Activated naive CD4-positive, alpha-beta T cell treated with anti-CD3 and anti-CD28 coated beads for 36 hours (primary cell): ENCODE results near the gene CERT1. TPM values are rescaled to one million over a fixed set of nuclear protein-coding genes. Genes with fewer than 3 reads are reported as not detected.
"Not testable (repeated sequence)": the region's sequence is repeated elsewhere in the genome, so short reads cannot be mapped to it uniquely, and the experiment has no call there.

Source experiments
- CTCF ChIA-PET: fragments of 350-600 bp; sonication (Branson Sonifier 250); formaldehyde crosslinking; loops from one replicate; lab custom pipeline; 2021; ENCODE audit warnings: antibody characterized with exemption; lab: Charles Lee
- DNase-seq: peaks from one replicate; pipeline ENCODE4 v3.0.0-alpha.2; 2020
- H3K27ac Mint-ChIP-seq: one replicate; pipeline ENCODE4 v1.8.0; 2021; ENCODE audit warnings: mild to moderate bottlenecking, mixed read lengths
- H3K27me3 Mint-ChIP-seq: one replicate; pipeline ENCODE4 v1.8.0; 2021; ENCODE audit warnings: low read depth, mixed read lengths
- H3K36me3 Mint-ChIP-seq: one replicate; pipeline ENCODE4 v1.8.0; 2021; ENCODE audit warnings: low read depth, mixed read lengths
- H3K4me1 Mint-ChIP-seq: one replicate; pipeline ENCODE4 v1.8.0; 2021; ENCODE audit warnings: low read depth, mixed read lengths
- H3K4me3 Mint-ChIP-seq: one replicate; pipeline ENCODE4 v1.8.0; 2021; ENCODE audit warnings: mild to moderate bottlenecking, moderate library complexity, mixed read lengths
- H3K9me3 Mint-ChIP-seq: one replicate; pipeline ENCODE4 v1.8.0; 2021; ENCODE audit warnings: mixed read lengths
- intact Hi-C: fragments of 100-400 bp; cut with micrococcal nuclease; formaldehyde crosslinking; loops from one replicate; pipeline ENCODE4 v1.15.1; 2023
- total RNA-seq, 2 experiments: library from RNA; stranded (reverse); gene quantifications; one replicate each; pipeline ENCODE4 v1.2.3, GENCODE V29; 2021

Gene CERT1, protein sequence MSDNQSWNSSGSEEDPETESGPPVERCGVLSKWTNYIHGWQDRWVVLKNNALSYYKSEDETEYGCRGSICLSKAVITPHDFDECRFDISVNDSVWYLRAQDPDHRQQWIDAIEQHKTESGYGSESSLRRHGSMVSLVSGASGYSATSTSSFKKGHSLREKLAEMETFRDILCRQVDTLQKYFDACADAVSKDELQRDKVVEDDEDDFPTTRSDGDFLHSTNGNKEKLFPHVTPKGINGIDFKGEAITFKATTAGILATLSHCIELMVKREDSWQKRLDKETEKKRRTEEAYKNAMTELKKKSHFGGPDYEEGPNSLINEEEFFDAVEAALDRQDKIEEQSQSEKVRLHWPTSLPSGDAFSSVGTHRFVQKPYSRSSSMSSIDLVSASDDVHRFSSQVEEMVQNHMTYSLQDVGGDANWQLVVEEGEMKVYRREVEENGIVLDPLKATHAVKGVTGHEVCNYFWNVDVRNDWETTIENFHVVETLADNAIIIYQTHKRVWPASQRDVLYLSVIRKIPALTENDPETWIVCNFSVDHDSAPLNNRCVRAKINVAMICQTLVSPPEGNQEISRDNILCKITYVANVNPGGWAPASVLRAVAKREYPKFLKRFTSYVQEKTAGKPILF
- total RNA-seq = 10 to 100 TPM; 17.1 to 18.5 TPM

- peak within 1 kb of the TSS; percentile 96 for H3K4me3 Mint-ChIP-seq
- H3K27me3 Mint-ChIP-seq = no peaks in the 10 kb centered on the region
- H3K4me1 Mint-ChIP-seq = peaks cover 53% of the 10 kb centered on the region
- peak within 1 kb of the TSS; percentile 89 for H3K27ac Mint-ChIP-seq
- DNase-seq = peak; percentile 99
- H3K36me3 Mint-ChIP-seq = peaks cover 8% of the 10 kb centered on the region
- CTCF ChIA-PET = no interaction called here
- intact Hi-C loops = loop anchor here (1.0 to 10.0 kb wide), 16 partner anchors 13 to 1033 kb away; partner anchors contain the start of genes FAM169A, GFM2, HMGCR and NSA2
- H3K9me3 Mint-ChIP-seq = no peaks in the 10 kb centered on the region
Observed at GRCh38 chr5:75511435-75512382, at the start of gene CERT1, which contains the start of gene POLK. Gene CERT1, minus strand, starts transcription at chr5:75511629. Its CDS starts 422 bp downstream, at chr5:75511207. Gene POLK, plus strand, starts transcription at chr5:75511891.

GRCh38 chr5:75560655-75561054 is 49.2 kb upstream of the CERT1 start:
- H3K36me3 Mint-ChIP-seq = peaks cover 70% of the 10 kb centered on the region
- H3K27me3 Mint-ChIP-seq, H3K27ac Mint-ChIP-seq, DNase-seq, CTCF ChIA-PET, H3K4me3 Mint-ChIP-seq: not testable (repeated sequence)
- peaks cover 49% of the 10 kb centered on the region for H3K4me1 Mint-ChIP-seq
- H3K9me3 Mint-ChIP-seq = peaks cover 31% of the 10 kb centered on the region
- intact Hi-C loops = loop anchor here (10.0 kb wide), 1 partner anchor 984 kb away; no protein-coding TSS in a partner anchor

DNA sequence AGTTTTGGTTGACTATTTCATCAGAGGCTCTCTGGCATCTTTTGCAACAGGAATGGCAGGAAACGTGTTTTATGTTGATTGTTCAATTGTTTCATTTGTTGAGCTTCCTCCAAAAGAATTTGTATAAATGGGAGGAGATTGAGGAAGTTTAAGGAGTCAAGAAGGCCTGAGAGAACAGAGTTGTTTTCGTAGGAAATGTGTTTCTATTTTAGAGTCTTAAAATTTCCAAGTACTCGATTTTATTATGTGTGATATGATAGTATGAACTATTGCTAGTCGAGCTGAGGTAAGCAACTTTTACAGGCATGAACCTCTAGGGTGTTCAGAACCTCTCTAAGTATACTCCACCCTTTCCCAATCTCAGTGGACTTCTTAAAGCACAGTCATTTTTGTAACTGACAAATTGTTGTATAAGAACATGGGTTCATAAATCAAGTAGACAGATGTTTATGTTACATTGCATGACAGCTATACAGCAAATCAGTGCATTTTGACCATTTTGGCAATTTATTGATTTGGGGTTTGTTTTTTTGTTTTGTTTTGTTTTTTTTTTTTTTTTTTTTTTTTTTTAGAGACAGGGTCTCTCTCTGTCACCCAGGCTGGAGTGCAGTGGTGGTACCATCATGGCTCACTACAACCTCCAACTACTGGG is 47.7 kb upstream of the CERT1 start:
- peaks cover 26% of the 10 kb centered on the region for H3K9me3 Mint-ChIP-seq

GRCh38 chr5:75558221-75558620 is 46.8 kb upstream of the CERT1 start:
- Mint-ChIP-seq H3K36me3 (peaks cover 67% of the 10 kb centered on the region), H3K27ac (no peak overlapping the region), H3K4me3 (no peak overlapping the region), H3K9me3 (peaks cover 17% of the 10 kb centered on the region), H3K4me1 (peaks cover 31% of the 10 kb centered on the region), H3K27me3 (no peaks in the 10 kb centered on the region)
- intact Hi-C loops = no loop called here
- CTCF ChIA-PET = no interaction called here
- DNase-seq = no peak

More for the DNA sequence above, 47.7 kb upstream of the CERT1 start:
- Mint-ChIP-seq H3K4me1 (peaks cover 38% of the 10 kb centered on the region), H3K4me3 (no peak overlapping the region), H3K27me3 (no peaks in the 10 kb centered on the region), H3K36me3 (peaks cover 72% of the 10 kb centered on the region), H3K27ac (no peak overlapping the region)
- intact Hi-C loops = no loop called here
- DNase-seq = no peak
- CTCF ChIA-PET = no interaction called here

DNA sequence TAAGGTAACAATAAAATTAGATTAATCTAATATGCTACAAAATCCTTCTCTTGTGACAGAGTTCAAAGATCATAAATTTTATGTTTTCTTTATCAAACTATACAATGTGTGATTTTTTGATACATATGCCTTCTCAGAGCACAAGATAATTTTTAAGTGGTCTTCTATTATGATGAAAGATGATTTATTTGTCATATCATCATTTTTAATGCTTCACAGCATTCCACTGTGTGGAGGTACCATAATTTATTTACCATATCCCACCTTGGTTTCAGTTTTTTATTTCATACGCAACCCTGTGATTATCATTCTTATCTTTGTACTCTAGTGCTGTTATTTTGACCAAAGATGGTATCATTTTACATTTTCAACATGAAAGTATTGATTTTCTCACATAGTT is 41.9 kb upstream of the CERT1 start:
- Mint-ChIP-seq H3K4me3 (no peak overlapping the region), H3K27me3 (no peaks in the 10 kb centered on the region), H3K9me3 (no peaks in the 10 kb centered on the region), H3K27ac (no peak overlapping the region), H3K4me1 (peaks cover 15% of the 10 kb centered on the region), H3K36me3 (peaks cover 55% of the 10 kb centered on the region)
- no peak for DNase-seq
- intact Hi-C loops = no loop called here
- CTCF ChIA-PET = interaction anchor here (1.0 kb wide), 1 partner anchor 130 kb away, joined by 3 read pairs; no protein-coding TSS in a partner anchor

DNA sequence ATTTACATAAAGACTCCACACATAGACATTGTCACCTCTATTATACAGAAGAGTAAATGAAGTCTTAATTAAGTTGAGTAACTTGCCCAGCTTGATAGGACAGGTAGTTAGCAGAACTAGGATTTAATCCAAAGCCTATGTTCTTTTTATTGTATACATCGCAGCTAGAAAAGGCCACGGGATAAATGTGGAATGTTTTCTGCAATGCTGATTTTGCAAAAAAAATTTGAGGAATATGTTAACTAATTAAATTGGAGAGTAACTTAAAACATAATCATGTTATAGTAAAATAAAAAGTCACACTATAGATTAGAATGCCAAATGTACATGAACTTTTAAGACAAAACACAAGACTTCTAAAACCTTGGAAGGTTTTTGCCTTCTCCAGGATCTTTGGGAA is 41.3 kb upstream of the CERT1 start:
- CTCF ChIA-PET = interaction anchor here (1.0 to 1.6 kb wide), 2 partner anchors 10 to 130 kb away, joined by 3 read pairs; no protein-coding TSS in a partner anchor
- Mint-ChIP-seq H3K4me1 (peaks cover 12% of the 10 kb centered on the region), H3K27ac (no peak overlapping the region), H3K4me3 (no peak overlapping the region), H3K9me3 (no peaks in the 10 kb centered on the region), H3K27me3 (no peaks in the 10 kb centered on the region), H3K36me3 (peaks cover 50% of the 10 kb centered on the region)
- intact Hi-C loops = no loop called here
- no peak for DNase-seq

- CTCF ChIA-PET = interaction anchor here (1.6 kb wide), 1 partner anchor 9 kb away, joined by 3 read pairs; no protein-coding TSS in a partner anchor
- no peaks in the 10 kb centered on the region for H3K27me3 Mint-ChIP-seq
- no peaks in the 10 kb centered on the region for H3K9me3 Mint-ChIP-seq
- no peak overlapping the region for H3K4me3 Mint-ChIP-seq
- peaks cover 4% of the 10 kb centered on the region for H3K4me1 Mint-ChIP-seq
- no peak for DNase-seq
- H3K36me3 Mint-ChIP-seq = peaks cover 38% of the 10 kb centered on the region
- no peak overlapping the region for H3K27ac Mint-ChIP-seq
- intact Hi-C loops = no loop called here
Observed at GRCh38 chr5:75551471-75551870, 40.0 kb upstream of the CERT1 start.

GRCh38 chr5:75550597-75550996 is 39.2 kb upstream of the CERT1 start:
- H3K27ac Mint-ChIP-seq = no peak overlapping the region
- no peaks in the 10 kb centered on the region for H3K27me3 Mint-ChIP-seq
- H3K9me3 Mint-ChIP-seq = no peaks in the 10 kb centered on the region
- no peak overlapping the region for H3K4me3 Mint-ChIP-seq
- H3K36me3 Mint-ChIP-seq = peaks cover 33% of the 10 kb centered on the region
- DNase-seq = no peak
- intact Hi-C loops = no loop called here
- H3K4me1 Mint-ChIP-seq = no peaks in the 10 kb centered on the region
- CTCF ChIA-PET = no interaction called here

- H3K4me3 Mint-ChIP-seq = no peak overlapping the region
- CTCF ChIA-PET = no interaction called here
- DNase-seq = no peak
- intact Hi-C loops = no loop called here
- peaks cover 25% of the 10 kb centered on the region for H3K36me3 Mint-ChIP-seq
- no peaks in the 10 kb centered on the region for H3K9me3 Mint-ChIP-seq
- H3K27me3 Mint-ChIP-seq = no peaks in the 10 kb centered on the region
- H3K4me1 Mint-ChIP-seq = no peaks in the 10 kb centered on the region
- H3K27ac Mint-ChIP-seq = no peak overlapping the region
Observed at GRCh38 chr5:75547812-75548211, 36.4 kb upstream of the CERT1 start.

DNA sequence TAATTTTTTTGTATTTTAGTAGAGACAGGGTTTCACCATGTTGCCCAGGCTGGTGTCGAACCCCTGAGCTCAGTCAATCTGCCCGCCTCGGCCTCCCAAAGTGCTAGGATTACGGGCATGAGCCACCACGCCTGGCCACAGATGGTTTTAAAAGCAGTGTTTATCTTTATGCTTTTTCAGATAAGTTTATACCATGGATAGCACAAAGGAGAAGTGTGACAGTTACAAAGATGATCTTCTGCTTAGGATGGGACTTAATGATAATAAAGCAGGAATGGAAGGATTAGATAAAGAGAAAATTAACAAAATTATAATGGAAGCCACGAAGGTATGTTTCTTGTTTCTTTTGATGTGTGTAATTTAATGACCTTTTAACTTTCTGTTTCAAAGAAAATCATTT is 35.4 kb upstream of the CERT1 start:
- intact Hi-C loops = no loop called here
- Mint-ChIP-seq H3K27ac (no peak overlapping the region), H3K27me3 (no peaks in the 10 kb centered on the region), H3K4me3 (no peak overlapping the region), H3K9me3 (no peaks in the 10 kb centered on the region), H3K4me1 (no peaks in the 10 kb centered on the region), H3K36me3 (peaks cover 21% of the 10 kb centered on the region)
- no peak for DNase-seq
- CTCF ChIA-PET = no interaction called here

DNA sequence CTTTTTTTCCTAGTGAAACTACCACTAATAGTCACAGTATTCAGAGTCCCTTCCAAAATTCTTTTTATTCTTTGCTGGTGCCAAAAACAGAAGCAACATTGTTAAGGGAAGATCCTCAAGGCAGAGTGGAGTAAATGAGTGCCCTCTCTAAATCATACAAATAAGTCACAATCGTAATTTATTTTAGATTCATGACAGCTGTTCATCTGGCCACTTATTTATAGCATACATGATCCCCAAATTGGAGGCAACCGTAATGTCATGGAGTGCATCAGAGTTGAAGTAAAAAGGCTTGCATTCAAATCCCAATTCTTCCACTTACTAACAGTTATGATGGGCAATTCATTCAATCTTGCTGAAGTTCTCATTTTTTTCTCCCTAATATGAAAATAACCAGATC is 33.7 kb upstream of the CERT1 start:
- Mint-ChIP-seq H3K27ac (no peak overlapping the region), H3K27me3 (no peaks in the 10 kb centered on the region), H3K36me3 (peaks cover 15% of the 10 kb centered on the region), H3K4me1 (no peaks in the 10 kb centered on the region), H3K9me3 (no peaks in the 10 kb centered on the region), H3K4me3 (no peak overlapping the region)
- CTCF ChIA-PET = no interaction called here
- no peak for DNase-seq
- intact Hi-C loops = no loop called here
